Measurements from ENCODE around the gene FEZF2.

The FEZF2 gene

DNA sequence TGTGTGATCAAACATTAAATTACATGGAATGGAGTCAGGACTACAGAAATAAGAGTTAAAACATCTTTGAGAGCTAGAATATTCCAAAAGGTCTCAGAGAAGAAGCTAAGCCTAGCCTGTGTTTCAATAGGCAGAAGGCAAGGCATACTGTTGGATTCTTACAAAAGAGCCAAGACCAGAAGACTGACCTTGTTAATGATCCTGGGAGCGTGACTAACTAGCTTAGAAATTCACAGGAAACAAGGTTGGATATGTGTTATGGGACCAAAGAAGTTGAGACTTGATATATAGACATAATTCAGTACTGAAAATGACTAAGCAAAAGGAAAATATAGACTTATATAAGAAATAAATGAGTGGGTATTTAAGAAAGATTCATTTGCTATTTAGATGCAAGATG is 50.1 kb downstream of the FEZF2 start:
- DNase-seq: no peak
